HG02852 (cell line): ENCODE data around the gene ADAMTSL1.

Experiments used
- ATAC-seq: cut with Tn5 transposase; IDR thresholded peaks from one replicate; pipeline ENCODE4 v1.9.1; 2021; ENCODE audit warnings: mild to moderate bottlenecking, moderate library complexity; ENCODE audit not compliant: unreplicated experiment

Gene ADAMTSL1

GRCh38 chr9:18692268-18692667 is 218.3 kb downstream of the ADAMTSL1 start:
- peak; percentile 67 for ATAC-seq

DNA sequence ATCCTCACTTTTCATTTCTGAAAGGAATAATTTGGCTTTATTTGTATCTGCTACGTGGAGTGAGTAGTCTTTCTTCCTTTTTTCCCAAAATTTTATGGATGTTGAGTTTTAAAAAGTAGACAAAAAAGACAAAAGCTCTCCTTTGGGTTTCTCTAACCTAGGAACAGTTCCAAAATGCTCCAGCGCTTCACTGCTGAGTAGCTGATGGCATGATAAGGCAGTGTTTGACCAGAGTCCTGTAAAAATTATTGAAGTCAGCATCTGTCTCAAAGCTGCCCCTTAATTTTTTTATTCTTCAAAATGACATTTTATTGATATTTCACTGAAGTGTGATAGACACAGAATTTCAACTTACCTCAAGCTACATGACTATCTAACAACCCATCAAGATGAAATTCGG is 219.0 kb downstream of the ADAMTSL1 start:
- ATAC-seq: no peak

GRCh38 chr9:18694959-18695668 is 221.2 kb downstream of the ADAMTSL1 start:
- ATAC-seq: no peak

DNA sequence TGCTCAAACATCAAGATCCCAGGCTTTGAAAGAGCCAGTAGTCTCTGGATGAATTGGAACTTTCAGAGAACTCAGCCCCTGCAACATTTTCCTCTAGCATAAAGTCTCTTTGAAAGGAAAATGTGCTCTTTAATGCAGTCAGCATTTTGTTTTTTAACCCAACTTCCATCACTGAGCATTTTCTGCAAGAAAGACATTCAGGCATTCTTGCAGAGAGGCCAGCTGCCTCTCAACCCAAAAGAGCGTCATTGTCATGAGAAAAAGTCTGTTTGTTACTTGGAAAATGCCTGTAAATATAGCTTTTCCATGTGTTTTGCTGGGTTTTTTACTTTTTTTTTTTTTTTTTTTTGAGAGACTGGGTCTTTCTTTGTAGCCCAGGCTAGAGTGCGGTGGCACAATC is 225.0 kb downstream of the ADAMTSL1 start:
- ATAC-seq: no peak

DNA sequence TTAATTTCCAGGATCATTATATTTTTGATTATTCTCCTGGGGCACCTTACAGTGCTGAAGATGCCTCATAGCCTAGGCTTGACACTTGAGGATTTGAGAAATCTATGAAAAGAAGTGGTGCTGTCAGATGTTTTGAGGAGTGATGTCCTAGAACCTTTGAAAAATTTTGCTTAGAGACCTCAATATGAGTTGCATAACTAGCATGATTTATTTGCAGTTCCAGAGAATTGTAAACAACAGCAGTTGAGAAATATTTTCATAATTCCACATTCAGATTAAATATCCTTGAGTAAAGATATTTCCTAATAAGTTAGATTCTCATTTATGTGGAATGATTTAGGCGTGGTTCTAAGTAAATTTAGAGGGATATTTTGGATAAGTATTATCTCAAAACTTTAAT is 225.8 kb downstream of the ADAMTSL1 start:
- ATAC-seq: no peak

- no peak for ATAC-seq
Measured at GRCh38 chr9:18700714-18701113, 226.8 kb downstream of the ADAMTSL1 start.

- ATAC-seq: no peak
Measured at GRCh38 chr9:18703151-18703900, 229.4 kb downstream of the ADAMTSL1 start.

GRCh38 chr9:18703901-18704379 is 230.0 kb downstream of the ADAMTSL1 start:
- ATAC-seq: no peak

DNA sequence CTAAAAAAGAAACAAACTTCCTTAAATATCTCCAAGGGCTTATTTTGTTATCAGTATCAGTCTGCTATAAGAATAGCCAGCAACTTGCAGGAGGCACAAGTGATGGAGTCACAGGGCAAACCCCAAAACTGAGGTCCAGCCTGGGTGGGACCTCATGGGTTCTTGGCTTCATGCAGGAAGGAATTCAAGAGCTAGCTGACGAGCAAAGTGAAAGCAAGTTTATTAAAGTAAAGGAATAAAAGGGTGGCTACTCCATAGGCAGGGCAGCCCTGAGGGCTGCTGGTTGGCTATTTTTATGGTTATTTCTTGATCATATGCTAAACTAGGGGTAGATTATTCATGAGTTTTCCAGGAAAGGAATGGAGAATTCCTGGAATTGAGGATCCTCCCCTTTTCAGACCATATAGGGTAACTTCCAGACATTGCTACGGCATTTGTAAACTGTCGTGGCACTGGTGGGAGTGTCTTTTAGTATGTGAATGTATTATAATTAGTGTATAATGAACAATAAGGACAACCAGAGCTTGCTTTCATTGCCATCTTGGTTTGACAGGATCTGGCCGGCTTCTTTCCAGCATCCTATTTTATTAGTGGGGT is 231.9 kb downstream of the ADAMTSL1 start:
- ATAC-seq: no peak

DNA sequence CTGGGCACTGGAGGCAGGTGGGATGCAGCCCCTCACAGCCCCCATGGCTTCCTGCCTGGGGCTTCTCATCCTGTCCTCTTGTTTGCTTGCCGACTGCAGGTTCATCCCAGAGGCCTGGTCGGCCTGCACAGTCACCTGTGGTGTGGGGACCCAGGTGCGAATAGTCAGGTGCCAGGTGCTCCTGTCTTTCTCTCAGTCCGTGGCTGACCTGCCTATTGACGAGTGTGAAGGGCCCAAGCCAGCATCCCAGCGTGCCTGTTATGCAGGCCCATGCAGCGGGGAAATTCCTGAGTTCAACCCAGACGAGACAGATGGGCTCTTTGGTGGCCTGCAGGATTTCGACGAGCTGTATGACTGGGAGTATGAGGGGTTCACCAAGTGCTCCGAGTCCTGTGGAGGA is 232.7 kb downstream of the ADAMTSL1 start:
- no peak for ATAC-seq

DNA sequence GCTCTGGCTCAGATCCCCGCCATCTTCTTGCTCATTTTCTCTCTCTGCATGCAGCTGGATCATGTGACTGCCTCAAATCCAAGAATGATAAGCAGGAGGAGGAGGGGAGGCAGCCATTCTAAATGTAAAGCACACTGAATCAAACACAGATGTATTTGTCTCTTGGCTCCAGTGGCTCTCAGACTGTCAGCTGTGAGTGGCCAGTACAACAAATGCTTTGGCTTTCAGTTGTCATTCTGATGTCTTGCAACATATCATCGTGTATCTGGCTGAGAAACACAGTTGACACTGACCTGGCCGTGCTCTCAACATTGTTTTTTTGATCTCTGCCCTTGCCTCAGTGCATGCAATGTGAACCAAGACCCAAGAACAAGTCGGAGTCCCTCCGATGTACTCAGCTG is 233.1 kb downstream of the ADAMTSL1 start:
- ATAC-seq: no peak

GRCh38 chr9:18707489-18708205 is 233.7 kb downstream of the ADAMTSL1 start:
- no peak for ATAC-seq

- ATAC-seq: no peak
Measured at GRCh38 chr9:18708429-18708828, 234.5 kb downstream of the ADAMTSL1 start.

- ATAC-seq: no peak
Measured at GRCh38 chr9:18710065-18710464, 236.1 kb downstream of the ADAMTSL1 start.

GRCh38 chr9:18717759-18718158 is 243.8 kb downstream of the ADAMTSL1 start:
- ATAC-seq: no peak

DNA sequence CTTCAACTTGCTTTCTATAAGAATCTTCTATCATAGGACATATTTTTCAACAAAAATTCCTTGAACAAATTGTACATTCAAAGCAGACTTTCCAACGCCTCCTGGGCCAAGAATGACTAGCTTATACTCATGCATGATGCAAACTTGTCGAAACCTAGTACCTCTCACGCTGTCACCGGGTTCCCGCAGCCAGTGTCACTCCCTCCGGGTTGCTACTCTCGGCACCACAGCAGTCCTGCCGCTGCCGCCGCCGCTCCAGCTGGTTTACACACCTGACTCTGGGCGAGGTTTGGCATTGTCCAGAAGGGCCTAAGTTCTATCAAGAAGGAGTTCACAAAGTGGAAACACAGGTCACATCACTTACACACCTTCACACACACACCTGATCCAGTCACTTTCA is 244.4 kb downstream of the ADAMTSL1 start:
- no peak for ATAC-seq

DNA sequence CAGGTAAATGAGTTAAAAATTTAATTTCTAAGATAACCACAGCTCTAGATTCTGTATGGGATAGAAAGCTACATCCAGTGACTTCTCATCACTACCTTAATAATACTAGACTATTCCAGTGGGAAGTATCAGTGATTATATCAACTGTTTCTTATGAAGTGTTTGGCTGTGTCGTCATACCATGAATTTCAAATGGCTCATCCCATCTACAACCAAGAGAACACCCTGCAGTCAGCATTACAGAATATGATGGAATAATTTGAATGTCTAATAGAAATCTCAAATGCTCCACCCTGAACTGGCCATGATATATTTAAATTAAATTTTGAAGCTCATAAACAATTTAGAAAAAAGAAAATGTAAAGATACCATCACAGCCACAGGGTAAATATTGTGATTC is 245.0 kb downstream of the ADAMTSL1 start:
- no peak for ATAC-seq

GRCh38 chr9:18720691-18721090 is 246.7 kb downstream of the ADAMTSL1 start:
- ATAC-seq: no peak

GRCh38 chr9:18721267-18721994 is 247.5 kb downstream of the ADAMTSL1 start:
- no peak for ATAC-seq

GRCh38 chr9:18721995-18722310 is 248.0 kb downstream of the ADAMTSL1 start:
- no peak for ATAC-seq

- ATAC-seq: no peak
Measured at GRCh38 chr9:18722882-18723281, 248.9 kb downstream of the ADAMTSL1 start.
